Ovary (tissue), 9 donors: Measurements from ENCODE around the gene GALR1. TPM values are rescaled to one million over a fixed set of nuclear protein-coding genes. Genes with fewer than 3 reads are reported as not detected.

Experiments
- DNase-seq, 5 donors: peaks; one replicate each; pipeline ENCODE4 v3.0.0-alpha.2; 2019 to 2020
- H3K27ac ChIP-seq, 2 donors: fragments of 200-600 bp; one replicate each; pipeline versions ENCODE4 v1.5.1 to v1.8.0; 2019 to 2022
- H3K27me3 ChIP-seq: fragments of 200-600 bp; one replicate; pipeline ENCODE4 v1.8.0; 2022
- H3K36me3 ChIP-seq: fragments of 200-600 bp; sonication (generic); one replicate; pipeline ENCODE4 v1.5.1; 2019
- H3K4me1 ChIP-seq: one replicate; pipeline ENCODE4 v1.8.1; 2013; ENCODE audit warnings: mild to moderate bottlenecking, moderate library complexity; ENCODE audit not compliant: insufficient read depth
- H3K4me3 ChIP-seq: fragments of 200-600 bp; sonication (generic); one replicate; pipeline ENCODE4 v1.5.1; 2017
- H3K9me3 ChIP-seq, 2 donors: fragments of 200-600 bp in 1 of 2; sonication (generic) in 1 of 2; one replicate each; pipeline versions ENCODE4 v1.5.1 to v1.8.1; 2013 to 2019; ENCODE audit warnings: mild to moderate bottlenecking in 1 of 2, moderate library complexity in 1 of 2
- CTCF ChIP-seq, 3 donors: fragments of 450-650 bp in 2 of 3; fragments of 200-600 bp in 1 of 3; IDR thresholded peaks; one replicate each; pipeline versions ENCODE4 v1.5.1 to v1.8.0; 2016 to 2022; ENCODE audit warnings: antibody characterized with exemption in 3 of 3, mild to moderate bottlenecking in 1 of 3
- EP300 ChIP-seq: sonication (generic); formaldehyde crosslinking; IDR thresholded peaks from one replicate; pipeline ENCODE4 v1.6.1; 2017; ENCODE audit warnings: antibody characterized with exemption
- POLR2A ChIP-seq: fragments of 450-650 bp; IDR thresholded peaks from one replicate; pipeline ENCODE4 v1.6.1; 2017; ENCODE audit warnings: antibody characterized with exemption, mild to moderate bottlenecking, moderate library complexity
- WGBS, 3 donors: extraction: QIAGEN DNeasy Blood & Tissue Kit in 1 of 3; methylation state at CpG; one replicate each; pipeline versions ENCODE4 v1.1.5 to v1.1.7; 2013 to 2017; 5-methylcytosine and 5-hydroxymethylcytosine counted together
- intact Hi-C, 4 donors: fragments of 100-400 bp; cut with DNase I; formaldehyde crosslinking; loops; one replicate each; pipeline versions ENCODE4 v1.11.0 to v1.15.1; 2022 to 2023
- polyA plus RNA-seq, 2 donors: library from polyadenylated mRNA; stranded (reverse); fragments of 200-250 nt in 1 of 2; fragments of 350-450 nt in 1 of 2; fragmentation: Illumina TruSeq in 1 of 2; extraction: RNeasy Lipid Tissue Mini Kit (QIAGEN cat#74804) in 1 of 2; gene quantifications; one replicate each; pipeline ENCODE4 v1.2.3, GENCODE V29; 2013 to 2014
- total RNA-seq, 7 donors: library from RNA; depleted of rRNA in 2 of 7; stranded (reverse); fragments of >200 nt in 2 of 7; fragmentation: NEBNext Ultra II Directional in 3 of 7; extraction: Animal tissue kit (Norgen Biotek cat#: 25700) in 3 of 7; gene quantifications; one replicate each; pipeline versions ENCODE4 v1.1.0 to v1.2.4, GENCODE V29; 2016 to 2023
- donor health status: DM: no; HTN: no; CAD: no; lungs with moderate emphysema.
- donor health status: DM: no; HTN: no; CAD: no.
- donor health status: Bipolar disorder and iron deficiency.
- donor health status: DM: yes; HTN: yes; CAD: no.
- donor health status: DM: no; HTN: no; CAD: no.
- donor health status: DM: yes; HTN: yes; CAD: no.

The GALR1 gene
- total and polyA plus RNA-seq, 9 donors = under 0.01 to 0.12 (median 0.04) TPM; not detected in 5

DNA sequence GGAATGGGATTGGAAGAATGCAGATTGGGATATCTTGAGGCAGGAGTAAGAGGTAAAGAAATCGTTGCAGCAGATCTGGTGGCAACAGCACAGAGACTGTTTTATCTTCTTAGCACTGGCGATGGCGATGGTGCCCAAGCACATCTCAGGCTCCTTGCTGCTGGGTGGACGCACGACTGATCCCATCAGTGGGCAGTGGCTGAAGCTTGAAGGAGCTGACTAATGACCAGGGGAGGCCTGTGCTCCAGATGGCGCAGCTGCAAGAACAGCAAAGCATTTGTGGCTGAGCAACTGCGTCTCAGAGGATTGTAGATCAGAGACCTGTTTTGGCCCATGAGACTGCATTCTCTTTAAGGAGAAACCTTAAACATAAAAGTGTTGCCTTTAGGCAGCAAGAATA, 54.6 kb downstream of the GALR1 start:
- WGBS, 3 donors = 74 to 89% (median 79%) methylated on average over 7 of the region's 7 CpGs
- Histone ChIP-seq H3K27me3 (no peaks in the 10 kb centered on the region), H3K36me3 (no peaks in the 10 kb centered on the region), H3K27ac (no peak overlapping the region), H3K4me3 (no peak overlapping the region), H3K4me1 (no peaks in the 10 kb centered on the region), H3K9me3 (no peaks in the 10 kb centered on the region)
- no peak for DNase-seq
- intact Hi-C loops = no loop called here
- TF ChIP-seq POLR2A = no peak
- TF ChIP-seq EP300 = no peak
- TF ChIP-seq CTCF (IDR thresholded peaks at IDR 0.05) = no peak

GRCh38 chr18:77305676-77306075, 56.0 kb downstream of the GALR1 start:
- H3K27ac ChIP-seq = no peak overlapping the region
- TF ChIP-seq CTCF (IDR thresholded peaks at IDR 0.05) = no peak
- TF ChIP-seq EP300 = no peak
- TF ChIP-seq POLR2A = no peak
- no peaks in the 10 kb centered on the region for H3K9me3 ChIP-seq
- H3K4me3 ChIP-seq = no peak overlapping the region
- no peaks in the 10 kb centered on the region for H3K4me1 ChIP-seq
- DNase-seq = no peak
- intact Hi-C loops = no loop called here
- H3K36me3 ChIP-seq = no peaks in the 10 kb centered on the region
- no peaks in the 10 kb centered on the region for H3K27me3 ChIP-seq
- whole genome bisulfite sequencing, 3 donors = 93 to 95% (median 94%) methylated on average over 4 of the region's 4 CpGs

- WGBS, 3 donors = 69 to 81% (median 77%) methylated on average over 6 of the region's 6 CpGs
Measured at GRCh38 chr18:77308216-77308615, 58.6 kb downstream of the GALR1 start.

DNA sequence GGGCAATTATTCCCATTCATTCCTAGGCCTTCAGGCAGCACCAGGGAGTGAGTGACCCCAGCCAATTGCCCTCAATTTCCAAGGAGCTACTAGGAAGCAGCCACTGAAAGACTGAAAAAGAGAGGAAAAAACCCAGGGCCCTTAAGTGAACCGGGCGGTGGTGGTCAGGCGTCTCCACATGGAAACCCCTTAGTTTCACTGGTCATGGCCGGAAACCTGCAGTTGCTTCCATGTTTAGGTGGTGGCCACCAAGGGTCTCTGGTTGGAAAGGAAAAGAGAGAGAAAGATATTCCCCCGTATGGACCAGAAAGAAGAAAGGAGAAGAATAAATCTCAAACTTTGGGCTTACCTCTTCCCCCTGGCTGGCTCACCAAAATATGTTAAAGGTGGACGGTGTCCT, 64.9 kb downstream of the GALR1 start:
- Histone ChIP-seq H3K27ac (no peak overlapping the region), H3K9me3 (no peaks in the 10 kb centered on the region), H3K36me3 (no peaks in the 10 kb centered on the region), H3K4me3 (no peak overlapping the region), H3K4me1 (no peaks in the 10 kb centered on the region), H3K27me3 (no peaks in the 10 kb centered on the region)
- intact Hi-C loops = no loop called here
- WGBS, 3 donors = 86 to 92% (median 90%) methylated on average over 6 of the region's 6 CpGs
- TF ChIP-seq EP300 (no peak), CTCF (IDR thresholded peaks at IDR 0.05) (no peak), POLR2A (no peak)
- no peak for DNase-seq

More at GRCh38 chr18:77308216-77308615, 58.6 kb downstream of the GALR1 start:
- no peak overlapping the region for H3K4me3 ChIP-seq
- H3K36me3 ChIP-seq = no peaks in the 10 kb centered on the region
- H3K27ac ChIP-seq = no peak overlapping the region
- intact Hi-C loops = no loop called here
- no peak for DNase-seq
- no peaks in the 10 kb centered on the region for H3K9me3 ChIP-seq
- no peaks in the 10 kb centered on the region for H3K4me1 ChIP-seq
- TF ChIP-seq EP300 = no peak
- H3K27me3 ChIP-seq = no peaks in the 10 kb centered on the region

- intact Hi-C loops = no loop called here
- 92 to 95% (median 94%) methylated on average over 10 of the region's 10 CpGs for WGBS, 3 donors
- no peak for DNase-seq
- Histone ChIP-seq H3K27ac (no peak overlapping the region), H3K36me3 (no peaks in the 10 kb centered on the region), H3K27me3 (no peaks in the 10 kb centered on the region), H3K9me3 (no peaks in the 10 kb centered on the region), H3K4me1 (no peaks in the 10 kb centered on the region), H3K4me3 (no peak overlapping the region)
- TF ChIP-seq CTCF (IDR thresholded peaks at IDR 0.05) (no peak), EP300 (no peak), POLR2A (no peak)
Measured at GRCh38 chr18:77314952-77315351, 65.3 kb downstream of the GALR1 start.
